HepG2 (cell line): ENCODE results near the gene POLN.

Experiments used
- CTCF ChIP-seq: sonication (generic); formaldehyde crosslinking; IDR thresholded peaks from 2 replicates; pipeline ENCODE4 v1.5.0; 2020; ENCODE audit warnings: mild to moderate bottlenecking, missing genetic modification reagents, moderate library complexity
- FOXA1 ChIP-seq, 2 experiments: fragments of 450-650 bp in 1 of 2; sonication (generic) in 1 of 2; formaldehyde crosslinking in 1 of 2; IDR thresholded peaks; 2 replicates each; pipeline versions ENCODE4 v1.4.0 to v1.6.1; 2016 to 2020; ENCODE audit warnings: missing genetic modification reagents in 1 of 2
- MTA3 ChIP-seq: sonication (generic); formaldehyde crosslinking; IDR thresholded peaks from 2 replicates; pipeline ENCODE4 v1.4.0; 2020; ENCODE audit warnings: missing genetic modification reagents
- REPIN1 ChIP-seq: sonication (generic); formaldehyde crosslinking; IDR thresholded peaks from 2 replicates; pipeline ENCODE4 v1.8.0; 2022; ENCODE audit warnings: missing genetic modification reagents, low read depth, mild to moderate bottlenecking, borderline replicate concordance
- TBP ChIP-seq: sonication (generic); formaldehyde crosslinking; IDR thresholded peaks from 2 replicates; pipeline ENCODE4 v1.5.0; 2020; ENCODE audit warnings: missing genetic modification reagents
- ZBTB44 ChIP-seq: sonication (generic); formaldehyde crosslinking; IDR thresholded peaks from 2 replicates; pipeline ENCODE4 v1.4.0; 2020; ENCODE audit warnings: missing genetic modification reagents
- ZFYVE20 ChIP-seq: sonication (generic); formaldehyde crosslinking; IDR thresholded peaks from 2 replicates; pipeline ENCODE4 v1.8.0; 2023; ENCODE audit warnings: low read depth, mild to moderate bottlenecking, moderate library complexity, missing genetic modification reagents, borderline replicate concordance
- ZNF776 ChIP-seq: sonication (generic); formaldehyde crosslinking; IDR thresholded peaks from 2 replicates; pipeline ENCODE4 v1.4.0; 2020; ENCODE audit warnings: mild to moderate bottlenecking, missing genetic modification reagents
- TF ChIP-seq, protein P1 (sequence below), 2 experiments: sonication (generic) in 1 of 2; formaldehyde crosslinking in 1 of 2; IDR thresholded peaks; 2 replicates each; pipeline versions ENCODE4 v1.5.1 to v1.6.1; 2011 to 2020; ENCODE audit warnings: borderline replicate concordance in 1 of 2, low read depth in 1 of 2, low read length in 1 of 2, mild to moderate bottlenecking in 1 of 2, missing genetic modification reagents in 1 of 2, moderate library complexity in 1 of 2

DNA sequence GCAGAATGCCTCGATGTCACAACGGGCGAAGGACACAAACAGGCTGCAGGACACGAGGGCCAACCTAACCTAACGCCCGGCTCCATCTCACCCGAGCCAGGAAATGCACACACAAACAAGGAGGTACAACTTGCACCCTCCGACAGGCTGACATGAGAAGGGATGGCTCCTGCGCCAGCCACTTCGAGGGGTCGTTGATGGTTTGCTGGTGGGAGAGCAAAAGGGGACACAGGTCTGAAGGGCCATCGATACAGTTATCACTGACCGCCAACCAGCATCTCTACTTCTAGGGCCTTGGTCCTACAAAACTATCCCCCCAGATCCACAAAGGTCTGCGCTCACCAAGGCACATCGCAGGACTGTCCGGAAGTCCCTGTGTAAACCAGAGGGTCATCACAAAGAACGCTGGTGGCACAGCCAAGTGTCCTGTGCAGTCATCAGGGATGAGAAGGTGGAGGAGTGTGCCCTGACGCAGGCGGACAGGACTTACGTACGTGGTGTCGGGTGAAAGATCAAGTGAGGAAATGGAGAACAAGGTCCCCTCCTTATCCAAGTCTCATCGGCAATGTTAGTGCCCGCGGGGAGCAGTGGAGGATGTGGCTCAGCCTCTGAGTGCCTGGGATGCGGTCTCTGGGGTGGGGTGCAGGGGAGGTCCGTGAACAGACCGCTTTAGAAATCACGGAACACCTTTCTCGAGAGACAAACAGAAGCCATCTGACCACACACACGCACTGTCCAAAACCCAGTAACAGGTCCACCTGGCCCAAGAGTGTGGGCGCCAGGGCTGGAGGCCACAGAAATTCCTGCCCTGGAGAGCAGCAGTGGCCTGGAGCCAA, 13.0 kb upstream of the POLN start:
- no peak for TF ChIP-seq ZBTB44 (CRISPR knock-in tag)
- TF ChIP-seq, protein P1, sequence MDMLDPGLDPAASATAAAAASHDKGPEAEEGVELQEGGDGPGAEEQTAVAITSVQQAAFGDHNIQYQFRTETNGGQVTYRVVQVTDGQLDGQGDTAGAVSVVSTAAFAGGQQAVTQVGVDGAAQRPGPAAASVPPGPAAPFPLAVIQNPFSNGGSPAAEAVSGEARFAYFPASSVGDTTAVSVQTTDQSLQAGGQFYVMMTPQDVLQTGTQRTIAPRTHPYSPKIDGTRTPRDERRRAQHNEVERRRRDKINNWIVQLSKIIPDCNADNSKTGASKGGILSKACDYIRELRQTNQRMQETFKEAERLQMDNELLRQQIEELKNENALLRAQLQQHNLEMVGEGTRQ (IDR thresholded peaks at IDR 0.05; ENCODE audit: low read depth, low read length): no peak
- TF ChIP-seq, protein P1 (CRISPR knock-in tag; IDR thresholded peaks at IDR 0.05; ENCODE audit: borderline replicate concordance): no peak
- TF ChIP-seq CTCF (CRISPR knock-in tag): no peak
- TF ChIP-seq TBP (CRISPR knock-in tag): no peak
- TF ChIP-seq REPIN1 (CRISPR knock-in tag): no peak
- TF ChIP-seq ZFYVE20 (CRISPR knock-in tag): no peak
- no peak for TF ChIP-seq MTA3 (CRISPR knock-in tag)
- TF ChIP-seq FOXA1 (IDR thresholded peaks at IDR 0.05): no peak
- TF ChIP-seq FOXA1 (CRISPR knock-in tag; IDR thresholded peaks at IDR 0.05): no peak
- no peak for TF ChIP-seq ZNF776 (CRISPR knock-in tag)
